BE2C (cell line): ENCODE data around the gene FPGS.

ENCODE experiments used
- DNase-seq: peaks from one replicate; pipeline ENCODE4 v3.0.0-alpha.2; 2020
- H3K27me3 ChIP-seq: fragments of 250-450 bp; sonication (Bioruptor Pico); 2 replicates; pipeline ENCODE4 v1.5.1; 2020; ENCODE audit warnings: mild to moderate bottlenecking
- H3K36me3 ChIP-seq: fragments of 250-450 bp; sonication (Bioruptor Pico); 2 replicates; pipeline ENCODE4 v1.5.1; 2020; ENCODE audit warnings: mild to moderate bottlenecking
- H3K4me1 ChIP-seq: fragments of 250-450 bp; sonication (Bioruptor Pico); 2 replicates; pipeline ENCODE4 v1.5.1; 2020
- H3K4me3 ChIP-seq: 2 replicates; pipeline ENCODE4 v1.5.1; 2011; ENCODE audit warnings: low read depth, low read length
- H3K9me3 ChIP-seq: fragments of 250-450 bp; sonication (Bioruptor Pico); 2 replicates; pipeline ENCODE4 v1.5.1; 2020
- CTCF ChIP-seq: IDR thresholded peaks from 2 replicates; pipeline ENCODE4 v1.5.1; 2012; ENCODE audit warnings: mild to moderate bottlenecking, low read depth, low read length

The FPGS gene

DNA sequence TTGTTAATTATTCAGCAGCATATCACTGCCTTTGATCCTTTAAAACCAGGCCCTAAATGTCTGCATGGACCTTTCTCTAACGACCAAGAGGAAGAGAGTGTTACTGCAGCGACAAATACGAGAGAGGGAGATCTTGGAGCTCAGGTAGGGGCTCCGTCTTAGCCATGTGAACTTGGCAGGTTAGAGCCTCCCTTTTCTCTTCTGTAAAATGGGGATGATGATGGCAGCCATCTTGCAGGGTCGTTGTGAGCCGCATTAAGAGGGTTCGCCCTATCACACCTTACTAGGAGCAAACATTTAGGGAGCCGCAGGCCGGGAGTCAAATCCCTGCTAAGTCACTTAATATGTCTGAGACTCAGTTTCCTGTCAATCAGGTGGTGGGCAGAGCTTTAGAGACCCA is 50.1 kb downstream of the FPGS start:
- H3K4me1 ChIP-seq = peaks cover 2% of the 10 kb centered on the region
- no peaks in the 10 kb centered on the region for H3K27me3 ChIP-seq
- TF ChIP-seq CTCF = no peak
- no peak overlapping the region for H3K4me3 ChIP-seq
- no peak for DNase-seq
- H3K9me3 ChIP-seq = peaks cover 5% of the 10 kb centered on the region; the same call in 1 of the 2 replicates
- no peaks in the 10 kb centered on the region for H3K36me3 ChIP-seq

- Histone ChIP-seq H3K4me3 (no peak overlapping the region), H3K9me3 (peaks cover 5% of the 10 kb centered on the region; the same call in 1 of the 2 replicates)
These were observed 50.9 kb downstream of the FPGS start for GRCh38 chr9:127853312-127854183.

GRCh38 chr9:127854184-127854806 is 51.6 kb downstream of the FPGS start, which contains the start of gene ENG:
Gene ENG (minus strand): TSS chr9:127854658. CDS start chr9:127854355, 303 bp downstream.
- H3K9me3 ChIP-seq = peaks cover 4% of the 10 kb centered on the region; the same call in 1 of the 2 replicates
- no peak within 1 kb of the TSS for H3K4me3 ChIP-seq
- DNase-seq = peak; percentile 55
- peaks cover 7% of the 10 kb centered on the region for H3K4me1 ChIP-seq
- no peak for TF ChIP-seq CTCF
- H3K27me3 ChIP-seq = no peaks in the 10 kb centered on the region
- no peaks in the 10 kb centered on the region for H3K36me3 ChIP-seq

More at GRCh38 chr9:127853312-127854183, 50.9 kb downstream of the FPGS start:
- TF ChIP-seq CTCF = no peak
- no peaks in the 10 kb centered on the region for H3K36me3 ChIP-seq
- no peak for DNase-seq
- peaks cover 7% of the 10 kb centered on the region for H3K4me1 ChIP-seq
- no peaks in the 10 kb centered on the region for H3K27me3 ChIP-seq

DNA sequence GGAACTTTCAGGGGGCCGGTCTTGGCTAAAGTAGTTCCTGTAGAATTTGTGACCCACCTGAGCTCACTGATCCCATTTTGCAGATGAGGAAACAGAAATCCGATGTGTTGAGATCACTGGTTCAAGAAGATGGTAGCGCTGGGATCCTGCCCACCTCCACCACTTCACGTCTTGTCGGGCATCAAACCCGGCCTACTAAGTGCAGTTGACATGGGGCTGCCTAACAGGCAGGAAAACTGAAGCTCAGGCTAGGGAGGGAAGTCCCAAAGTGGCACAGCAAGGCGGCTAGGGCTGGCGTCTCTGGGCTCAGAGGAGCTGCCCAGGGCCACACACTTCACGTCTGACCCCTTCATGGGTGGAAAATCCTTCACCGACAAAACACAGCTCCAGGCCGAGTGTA is 52.3 kb downstream of the FPGS start:
- H3K9me3 ChIP-seq = no peaks in the 10 kb centered on the region
- H3K4me1 ChIP-seq = peaks cover 7% of the 10 kb centered on the region
- H3K4me3 ChIP-seq = no peak overlapping the region
- H3K36me3 ChIP-seq = no peaks in the 10 kb centered on the region
- no peak for TF ChIP-seq CTCF
- no peaks in the 10 kb centered on the region for H3K27me3 ChIP-seq
- no peak for DNase-seq

GRCh38 chr9:127855522-127855921 is 52.8 kb downstream of the FPGS start:
- TF ChIP-seq CTCF = no peak
- H3K4me1 ChIP-seq = peaks cover 7% of the 10 kb centered on the region
- no peak for DNase-seq
- no peak overlapping the region for H3K4me3 ChIP-seq
- H3K27me3 ChIP-seq = no peaks in the 10 kb centered on the region
- no peaks in the 10 kb centered on the region for H3K9me3 ChIP-seq
- H3K36me3 ChIP-seq = no peaks in the 10 kb centered on the region
